Measurements from ENCODE around the gene PGAM2.

Gene PGAM2

DNA sequence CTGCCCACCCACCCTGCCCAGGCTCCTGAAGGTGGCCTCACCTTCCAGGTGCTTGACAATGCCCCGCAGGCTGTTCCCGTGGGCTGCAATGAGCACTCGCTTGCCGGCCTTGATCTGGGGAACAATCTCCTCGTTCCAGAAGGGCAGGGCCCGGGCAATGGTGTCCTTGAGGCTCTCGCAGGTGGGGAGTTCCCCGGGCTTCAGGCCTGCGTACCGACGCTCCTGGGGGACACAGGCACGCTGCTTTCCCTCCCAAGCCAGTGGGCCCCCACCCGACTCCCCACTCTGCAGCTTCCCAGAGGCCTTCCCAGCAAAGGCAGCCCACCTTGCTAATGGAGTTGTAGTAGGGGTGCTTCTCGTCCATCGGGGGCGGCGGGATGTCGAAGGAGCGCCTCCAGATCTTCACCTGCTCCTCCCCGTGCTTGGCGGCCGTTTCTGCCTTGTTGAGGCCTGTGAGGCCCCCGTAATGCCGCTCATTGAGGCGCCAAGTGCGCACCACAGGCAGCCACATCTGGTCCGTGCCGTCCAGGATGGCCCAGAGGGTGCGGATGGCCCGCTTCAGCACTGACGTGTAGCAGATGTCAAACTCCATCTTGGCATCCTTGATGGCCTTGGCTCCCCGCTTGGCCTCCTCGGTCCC is 456 bp downstream of the PGAM2 start:
- DNase-seq (ENCODE audit: low read depth): no peak

- DNase-seq (ENCODE audit: low read depth): no peak
Observed at GRCh38 chr7:44063894-44064651, 1.3 kb downstream of the PGAM2 start.

DNA sequence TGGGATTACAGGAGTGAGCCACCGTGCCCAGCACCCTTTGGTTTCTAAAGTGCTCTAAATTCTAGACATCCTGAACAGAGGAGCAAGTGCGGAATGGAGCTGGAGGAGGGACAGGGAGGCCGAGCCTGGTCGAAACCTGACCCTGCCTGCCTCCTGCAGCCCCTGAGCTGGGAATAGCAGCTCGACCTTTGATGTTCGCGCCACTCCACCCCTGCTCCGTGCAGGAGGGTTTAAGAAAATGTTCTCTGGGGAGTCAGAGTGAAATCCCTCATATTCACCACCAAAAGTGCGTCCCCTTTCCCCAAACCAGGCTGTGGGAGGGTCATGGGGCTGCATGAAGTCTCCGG is 1.8 kb downstream of the PGAM2 start:
- no peak for DNase-seq (ENCODE audit: low read depth)

GRCh38 chr7:44062903-44063295 is 2.5 kb downstream of the PGAM2 start:
- DNase-seq (ENCODE audit: low read depth): no peak

DNA sequence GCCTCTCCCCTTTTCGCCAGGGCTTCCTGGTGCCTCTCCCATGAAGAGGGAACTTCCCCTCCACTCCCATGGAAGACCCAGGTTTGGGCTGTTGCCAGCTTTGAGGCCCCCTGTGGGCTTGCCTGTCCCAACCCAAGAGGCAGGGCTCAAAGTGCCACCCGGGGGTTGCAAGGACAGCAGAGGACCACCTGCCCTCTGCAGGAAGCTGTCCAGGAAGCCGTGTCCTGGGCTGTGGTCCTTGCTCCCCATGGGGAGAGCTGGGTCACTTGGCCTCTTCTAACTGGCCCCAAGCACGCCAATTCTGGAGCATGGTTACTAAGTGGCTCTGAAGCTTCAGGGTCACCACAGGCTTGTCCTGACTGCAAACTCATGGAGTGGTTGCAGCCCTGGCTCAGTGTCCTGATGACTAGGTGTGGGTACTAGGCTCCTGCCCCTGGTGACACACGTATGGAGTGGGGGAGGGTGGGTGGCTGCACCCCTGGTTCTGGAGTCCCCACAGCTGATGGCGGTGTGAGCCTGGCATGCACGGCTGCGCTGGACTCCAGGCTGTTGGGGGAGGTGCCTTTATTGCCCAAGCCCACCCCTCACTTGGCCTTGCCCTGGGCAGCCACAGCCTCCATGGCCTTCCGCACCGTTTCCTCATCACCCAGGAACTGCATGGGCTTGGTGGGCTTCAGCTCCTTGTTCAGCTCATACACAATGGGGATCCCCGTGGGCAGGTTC is 3.0 kb downstream of the PGAM2 start:
- no peak for DNase-seq (ENCODE audit: low read depth)

DNA sequence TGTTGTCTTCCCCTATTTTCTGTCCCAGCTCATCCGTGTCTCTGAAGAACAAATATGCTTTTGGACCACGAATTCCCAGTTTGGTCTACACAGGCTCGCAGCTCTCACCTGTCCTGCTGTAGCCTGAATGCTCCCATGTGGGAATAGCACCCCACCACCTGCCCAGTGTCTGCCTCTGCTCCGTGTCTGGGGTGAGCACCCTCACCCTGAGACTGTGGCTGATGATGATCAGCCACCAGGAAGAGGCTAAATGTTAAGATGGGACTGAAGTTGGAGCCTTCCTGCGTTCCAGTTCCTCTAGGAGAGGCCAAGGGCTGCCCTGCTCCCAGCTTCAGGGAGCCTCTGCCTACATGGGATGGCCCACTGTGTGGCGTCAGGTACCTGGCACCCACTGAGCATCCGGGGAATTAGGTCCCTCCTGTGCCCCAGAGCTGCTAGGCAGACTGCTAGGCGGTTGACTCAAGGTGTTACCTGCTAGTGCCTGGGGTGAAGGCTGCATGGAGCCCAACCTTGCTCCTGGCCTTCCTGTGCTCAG is 3.7 kb downstream of the PGAM2 start:
- DNase-seq (ENCODE audit: low read depth): no peak

DNA sequence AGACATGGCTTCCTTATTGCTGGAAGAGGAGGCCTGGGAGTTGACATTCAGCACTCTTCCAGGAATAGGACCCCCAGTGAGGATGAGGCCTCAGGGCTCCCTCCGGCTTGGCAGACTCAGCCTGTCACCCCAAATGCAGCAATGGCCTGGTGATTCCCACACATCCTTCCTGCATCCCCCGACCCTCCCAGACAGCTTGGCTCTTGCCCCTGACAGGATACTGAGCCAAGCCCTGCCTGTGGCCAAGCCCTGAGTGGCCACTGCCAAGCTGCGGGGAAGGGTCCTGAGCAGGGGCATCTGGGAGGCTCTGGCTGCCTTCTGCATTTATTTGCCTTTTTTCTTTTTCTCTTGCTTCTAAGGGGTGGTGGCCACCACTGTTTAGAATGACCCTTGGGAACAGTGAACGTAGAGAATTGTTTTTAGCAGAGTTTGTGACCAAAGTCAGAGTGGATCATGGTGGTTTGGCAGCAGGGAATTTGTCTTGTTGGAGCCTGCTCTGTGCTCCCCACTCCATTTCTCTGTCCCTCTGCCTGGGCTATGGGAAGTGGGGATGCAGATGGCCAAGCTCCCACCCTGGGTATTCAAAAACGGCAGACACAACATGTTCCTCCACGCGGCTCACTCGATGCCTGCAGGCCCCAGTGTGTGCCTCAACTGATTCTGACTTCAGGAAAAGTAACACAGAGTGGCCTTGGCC is 4.3 kb downstream of the PGAM2 start:
- DNase-seq (ENCODE audit: low read depth): no peak

GRCh38 chr7:44060091-44060947 is 5.0 kb downstream of the PGAM2 start:
- DNase-seq (ENCODE audit: low read depth): no peak

DNA sequence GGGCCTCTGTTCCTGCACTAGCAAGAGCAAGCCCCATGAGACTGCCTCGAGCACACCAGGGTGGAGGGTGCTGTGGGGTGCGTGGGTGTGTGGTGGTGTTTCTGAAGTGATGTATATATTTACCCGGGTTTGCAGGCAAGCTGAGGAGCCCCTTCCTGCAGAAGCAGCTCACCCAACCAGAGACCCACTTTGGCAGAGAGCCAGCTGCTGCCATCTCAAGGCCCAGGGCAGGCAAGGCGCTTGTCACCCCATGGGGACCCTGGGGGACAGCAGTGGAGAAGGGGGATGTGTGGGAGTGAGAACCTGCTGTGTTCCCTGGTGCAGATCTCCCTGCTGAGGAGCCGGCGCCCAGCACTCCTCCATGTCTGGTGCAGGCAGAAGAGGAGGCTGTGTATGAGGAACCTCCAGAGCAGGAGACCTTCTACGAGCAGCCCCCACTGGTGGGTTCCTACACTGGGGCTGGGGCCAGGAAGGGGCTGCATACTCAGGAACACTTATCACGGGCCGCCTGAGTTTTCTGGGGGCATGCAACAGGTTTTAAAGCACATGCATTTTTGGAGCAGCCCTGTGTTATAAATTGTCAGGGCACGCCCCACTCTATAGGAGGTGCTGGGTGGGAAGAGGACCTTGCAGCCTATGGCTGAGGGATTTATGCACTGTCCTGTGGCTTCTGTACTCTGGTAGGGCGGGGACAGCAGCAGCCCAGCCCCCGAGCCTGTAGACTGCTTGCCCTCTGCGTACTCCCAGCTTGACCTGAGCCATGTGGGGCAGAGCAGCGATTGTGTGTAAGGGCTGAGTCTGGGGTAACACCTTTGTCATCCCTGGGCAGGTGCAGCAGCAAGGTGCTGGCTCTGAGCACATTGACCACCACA is 5.9 kb downstream of the PGAM2 start:
- no peak for DNase-seq (ENCODE audit: low read depth)

DNA sequence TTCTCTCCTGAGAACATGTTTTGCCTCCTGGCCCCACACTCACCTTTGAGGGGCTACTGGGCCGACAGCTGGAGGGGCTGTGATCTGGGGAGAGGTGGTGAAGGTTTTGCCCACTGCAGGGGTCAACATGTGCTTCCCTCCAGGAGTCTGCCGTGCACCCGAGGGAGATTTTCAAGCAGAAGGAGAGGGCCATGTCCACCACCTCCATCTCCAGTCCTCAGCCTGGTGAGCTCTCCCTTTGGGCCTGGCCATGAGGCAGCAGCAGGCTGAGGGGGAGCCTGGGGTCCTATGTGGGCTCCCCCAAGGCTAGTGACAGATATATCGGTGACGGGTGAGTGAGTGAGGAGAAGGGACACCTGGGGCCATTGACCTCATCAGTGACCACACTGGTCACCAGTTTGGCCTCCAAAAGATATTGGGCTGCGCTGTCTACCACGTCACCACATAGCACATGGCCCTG is 6.6 kb downstream of the PGAM2 start:
- no peak for DNase-seq (ENCODE audit: low read depth)

DNA sequence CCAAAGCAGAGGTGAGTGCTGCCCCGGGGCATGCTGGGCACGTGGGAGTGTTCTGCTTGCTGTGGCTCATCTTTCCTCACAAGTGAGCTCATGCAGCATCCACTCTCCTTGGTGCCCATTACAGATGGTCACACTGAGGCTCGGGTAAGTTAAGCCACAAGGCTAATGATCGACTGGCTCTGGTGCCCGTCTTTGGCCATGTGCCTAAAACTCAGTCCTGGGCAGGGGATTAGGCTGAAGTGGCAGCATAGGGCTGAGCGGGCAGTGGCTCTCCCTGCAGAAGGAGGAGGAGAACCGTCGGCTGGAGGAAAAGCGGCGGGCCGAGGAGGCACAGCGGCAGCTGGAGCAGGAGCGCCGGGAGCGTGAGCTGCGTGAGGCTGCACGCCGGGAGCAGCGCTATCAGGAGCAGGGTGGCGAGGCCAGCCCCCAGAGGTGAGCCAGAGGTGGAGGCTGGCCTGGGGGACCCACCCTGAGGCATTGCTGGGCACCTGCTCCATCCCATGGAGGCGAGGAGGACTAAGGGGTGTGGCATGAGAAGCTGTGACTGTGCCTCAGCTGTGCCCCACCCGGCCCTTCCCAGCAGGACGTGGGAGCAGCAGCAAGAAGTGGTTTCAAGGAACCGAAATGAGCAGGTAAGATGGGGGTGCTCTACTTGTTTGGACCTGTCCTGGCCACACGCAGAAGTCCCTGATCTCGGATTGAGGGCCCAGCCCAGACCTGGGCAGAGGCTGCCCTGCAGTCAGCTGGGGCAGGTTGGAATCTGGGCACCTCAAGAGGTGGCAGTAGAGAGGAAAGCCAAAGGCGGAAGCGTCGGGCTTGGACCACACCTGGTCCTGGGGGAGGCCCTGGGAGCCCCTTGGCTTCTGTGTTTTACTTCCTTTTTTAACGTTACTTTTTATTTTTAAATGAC is 7.3 kb downstream of the PGAM2 start:
- DNase-seq (ENCODE audit: low read depth): no peak

DNA sequence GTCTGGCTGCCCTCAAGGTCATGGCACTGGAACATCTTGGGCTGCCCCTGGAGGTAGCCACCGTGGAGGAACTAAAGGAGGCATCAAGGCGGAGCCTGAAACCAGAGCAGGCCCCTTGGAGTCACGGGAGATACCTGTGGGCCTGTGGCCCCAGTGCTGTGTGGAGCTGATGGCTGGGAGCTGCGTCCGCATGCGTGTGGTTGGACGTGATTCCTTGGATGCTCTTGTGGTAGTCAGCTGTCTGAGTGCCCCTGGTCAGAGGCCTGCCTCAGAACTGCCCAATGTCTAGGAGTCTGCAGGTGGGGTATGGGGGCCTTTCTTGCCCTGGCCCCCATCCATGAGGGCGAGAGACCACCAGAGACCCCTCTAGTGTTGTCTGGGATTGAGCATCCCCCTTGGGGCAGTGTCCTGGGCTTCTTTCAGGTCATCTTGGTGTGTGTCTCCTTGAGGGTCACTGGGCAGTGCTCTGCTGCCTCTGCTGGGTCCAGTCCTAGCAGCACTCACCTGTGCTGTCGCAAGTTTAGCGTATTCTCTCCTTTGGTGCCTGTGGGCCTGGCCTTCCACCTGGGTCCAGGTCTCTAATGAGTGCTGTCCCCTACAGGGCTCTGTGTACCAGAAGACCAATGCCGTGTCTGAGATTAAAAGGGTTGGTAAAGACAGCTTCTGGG is 8.1 kb downstream of the PGAM2 start:
- DNase-seq (ENCODE audit: low read depth): no peak

- no peak for DNase-seq (ENCODE audit: low read depth)
Observed at GRCh38 chr7:44056681-44057080, 8.7 kb downstream of the PGAM2 start.

DNA sequence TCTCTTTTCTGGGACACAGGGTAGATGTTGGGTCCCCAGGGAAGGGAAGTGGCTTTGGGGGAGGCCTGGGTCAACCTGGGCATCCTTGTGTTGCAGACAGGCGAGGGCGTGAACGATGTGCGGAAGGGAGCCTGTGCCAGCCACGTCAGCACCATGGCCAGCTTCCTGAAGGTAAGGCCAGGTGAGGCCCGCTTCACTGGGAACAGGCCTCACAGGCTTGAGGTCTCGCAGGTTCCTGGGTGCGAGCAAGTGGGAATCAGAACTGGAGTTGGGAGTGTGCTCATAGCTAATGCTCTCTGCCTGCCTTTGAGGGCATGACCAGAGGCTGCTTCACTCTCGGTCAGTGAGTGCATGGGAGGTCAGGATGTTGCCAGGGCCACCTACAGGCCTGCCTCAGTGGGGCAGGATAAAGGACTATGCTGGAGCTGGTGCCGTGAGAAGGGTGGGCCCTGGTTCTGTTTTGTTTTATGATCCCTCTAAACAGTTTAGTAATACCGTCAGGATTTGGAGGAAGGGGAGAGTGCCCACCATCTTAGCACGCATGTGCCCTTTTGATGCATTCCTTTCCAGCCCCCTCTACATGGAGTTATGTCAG is 12.5 kb downstream of the PGAM2 start:
- DNase-seq (ENCODE audit: low read depth): no peak

GRCh38 chr7:44051611-44052220 is 13.7 kb downstream of the PGAM2 start:
- no peak for DNase-seq (ENCODE audit: low read depth)

DNA sequence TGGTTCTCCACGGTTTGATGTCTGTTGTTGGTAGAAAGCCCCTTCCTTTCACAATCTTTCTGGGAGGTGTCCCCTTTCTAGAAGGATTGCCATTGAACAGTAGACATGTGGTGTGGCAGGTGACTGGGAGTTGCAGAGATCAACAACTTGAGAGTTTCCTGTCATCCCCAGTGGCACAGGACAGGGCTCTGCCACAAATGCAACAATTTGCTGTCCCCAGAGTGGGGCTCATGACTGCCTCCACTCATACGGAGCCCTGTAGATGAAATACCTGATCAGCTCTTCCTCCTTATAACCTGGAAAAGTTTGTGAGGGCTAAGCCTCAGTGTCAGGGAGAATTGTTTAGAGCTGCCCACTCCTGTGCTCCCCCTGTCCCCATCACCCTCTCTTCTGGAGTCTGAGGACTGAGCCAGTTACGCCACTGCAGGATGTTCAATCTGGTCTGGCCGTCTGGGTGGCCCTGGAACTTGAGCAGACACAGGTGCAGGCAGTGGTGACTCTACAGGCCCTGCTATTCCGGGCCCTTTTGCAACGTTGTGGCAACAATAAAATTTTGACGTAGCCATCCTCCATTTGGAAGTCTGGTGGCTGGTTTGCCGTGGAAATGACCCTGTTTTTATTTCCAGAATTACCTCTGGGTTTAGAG is 14.3 kb downstream of the PGAM2 start:
- no peak for DNase-seq (ENCODE audit: low read depth)

Measured in activated T-helper 9 cell treated with anti-CD3 and anti-CD28 coated beads, Interleukin-2, amount 50 U/mL, for 16 hours (primary cell).